IPS DF 6.9 (cell line): Measurements from ENCODE around the gene BAIAP2.

ENCODE experiments used
- DNase-seq: peaks from one replicate; pipeline ENCODE4 v3.0.0-alpha.2; 2013; ENCODE audit warnings: low read depth, low spot score
- H3K27ac ChIP-seq: one replicate; pipeline ENCODE4 v1.5.1; 2013; ENCODE audit warnings: low read length, control low read depth
- H3K27me3 ChIP-seq: 2 replicates; pipeline ENCODE4 v1.6.1; 2013; ENCODE audit warnings: mild to moderate bottlenecking, low read length; ENCODE audit not compliant: control insufficient read depth, insufficient read depth
- H3K36me3 ChIP-seq: 2 replicates; pipeline ENCODE4 v1.6.1; 2013; ENCODE audit warnings: low read length; ENCODE audit not compliant: control insufficient read depth, insufficient read depth
- H3K4me1 ChIP-seq: 2 replicates; pipeline ENCODE4 v1.6.1; 2013; ENCODE audit warnings: low read length; ENCODE audit not compliant: control insufficient read depth, insufficient read depth
- H3K4me3 ChIP-seq: 2 replicates; pipeline ENCODE4 v1.5.1; 2013; ENCODE audit warnings: mild to moderate bottlenecking, low read length
- H3K9me3 ChIP-seq: 2 replicates; pipeline ENCODE4 v1.6.1; 2013; ENCODE audit warnings: low read length, inconsistent platforms; ENCODE audit not compliant: control insufficient read depth, insufficient read depth
- WGBS: extraction: QIAGEN DNeasy Blood & Tissue Kit; methylation state at CpG from one replicate; pipeline ENCODE4 v1.1.7; 2013; ENCODE audit warnings: mixed read lengths, missing lambda C conversion rate; ENCODE audit not compliant: insufficient read length, insufficient coverage; 5-methylcytosine and 5-hydroxymethylcytosine counted together

BAIAP2 gene

GRCh38 chr17:81128774-81129173 lies 93.8 kb downstream of the BAIAP2 start:
- WGBS, result no CpG with 5 or more reads among the region's 23 CpGs
- Histone ChIP-seq H3K27me3 (no peaks in the 10 kb centered on the region), H3K4me3 (no peak overlapping the region), H3K9me3 (no peaks in the 10 kb centered on the region), H3K36me3 (no peaks in the 10 kb centered on the region), H3K27ac (no peak overlapping the region), H3K4me1 (no peaks in the 10 kb centered on the region; the same call in 1 of the 2 replicates)
- DNase-seq, result no peak

DNA sequence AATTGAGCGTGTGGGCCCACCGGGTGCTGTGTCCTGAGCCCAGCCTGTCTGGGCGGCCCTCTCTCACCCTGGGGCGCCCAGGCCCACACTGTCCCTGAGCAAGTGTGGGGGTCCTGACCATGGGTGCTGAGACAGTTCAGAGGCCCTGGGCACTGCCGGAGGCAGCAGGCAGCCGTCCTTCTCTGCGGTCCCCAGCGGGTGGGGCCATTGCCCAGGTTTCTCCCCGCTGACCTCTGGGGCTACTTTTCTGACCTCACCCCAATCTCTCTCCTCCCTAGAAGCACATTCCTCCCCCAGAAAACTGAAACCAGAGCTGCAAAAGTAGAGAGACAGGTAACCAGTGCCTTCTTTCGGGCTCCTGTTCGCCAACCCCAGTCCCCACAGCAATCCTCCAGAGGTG lies 94.3 kb downstream of the BAIAP2 start:
- Histone ChIP-seq H3K4me3 (no peak overlapping the region), H3K27me3 (no peaks in the 10 kb centered on the region), H3K9me3 (no peaks in the 10 kb centered on the region), H3K27ac (no peak overlapping the region), H3K36me3 (no peaks in the 10 kb centered on the region), H3K4me1 (no peaks in the 10 kb centered on the region; the same call in 1 of the 2 replicates)
- WGBS, result no CpG with 5 or more reads among the region's 11 CpGs
- DNase-seq, result no peak

GRCh38 chr17:81129711-81130367 lies 94.9 kb downstream of the BAIAP2 start:
- no peak overlapping the region for H3K4me3 ChIP-seq
- DNase-seq, result no peak
- H3K9me3 ChIP-seq, result no peaks in the 10 kb centered on the region
- H3K27ac ChIP-seq, result no peak overlapping the region
- no peaks in the 10 kb centered on the region; the same call in 1 of the 2 replicates for H3K4me1 ChIP-seq
- H3K36me3 ChIP-seq, result no peaks in the 10 kb centered on the region
- no CpG with 5 or more reads among the region's 14 CpGs for WGBS
- no peaks in the 10 kb centered on the region for H3K27me3 ChIP-seq

DNA sequence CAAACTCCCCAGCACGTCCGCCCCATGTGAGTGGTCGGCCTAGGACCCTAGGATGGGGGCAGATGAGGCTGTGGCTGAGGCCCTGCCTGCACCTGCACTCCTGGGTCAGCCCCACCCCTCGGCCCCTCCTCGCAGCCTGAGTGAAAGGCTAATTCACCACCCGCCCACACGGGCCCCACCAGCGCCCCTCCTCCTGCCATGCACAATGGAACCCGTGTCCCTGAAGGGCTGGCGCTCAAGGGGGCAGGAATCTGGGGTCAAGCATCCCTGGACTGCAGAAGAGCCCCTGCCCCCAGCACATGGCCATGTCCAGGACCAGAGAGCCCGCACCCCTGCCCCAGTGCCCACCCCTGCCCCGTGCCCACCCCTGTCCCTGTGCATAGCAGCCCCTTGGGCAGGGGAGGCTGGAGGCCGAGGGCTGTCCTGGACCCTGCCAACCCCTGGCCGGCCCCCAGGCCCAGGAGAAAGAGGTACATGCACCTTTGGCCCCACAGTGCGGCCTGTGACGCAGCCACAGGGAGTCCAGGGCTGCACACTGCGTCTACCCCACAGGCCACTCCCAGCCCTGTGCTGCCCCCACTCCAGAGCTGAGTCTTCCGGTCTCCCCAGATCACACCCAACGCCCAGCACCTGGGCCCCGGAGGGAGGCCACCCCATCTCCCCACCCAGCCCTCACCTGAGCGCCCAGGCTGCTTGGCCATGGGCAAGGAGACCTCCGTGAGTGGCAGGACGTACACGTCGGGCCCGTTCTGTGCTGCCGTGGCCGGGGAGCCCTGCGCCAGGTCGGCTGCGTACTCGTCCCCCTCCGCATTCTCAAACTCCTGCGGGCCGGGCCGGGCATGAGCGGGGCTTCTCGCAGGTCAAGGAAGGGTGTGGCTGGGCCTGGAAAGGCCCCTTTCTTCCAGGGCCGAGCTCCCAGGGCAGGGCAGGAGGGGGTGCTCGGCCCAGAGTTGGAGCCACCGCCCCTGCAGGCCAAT lies 95.7 kb downstream of the BAIAP2 start:
- no peak for DNase-seq
- no peaks in the 10 kb centered on the region; the same call in 1 of the 2 replicates for H3K4me1 ChIP-seq
- no peaks in the 10 kb centered on the region for H3K27me3 ChIP-seq
- no peaks in the 10 kb centered on the region for H3K9me3 ChIP-seq
- WGBS, result no CpG with 5 or more reads among the region's 41 CpGs
- H3K36me3 ChIP-seq, result no peaks in the 10 kb centered on the region
- H3K4me3 ChIP-seq, result no peak overlapping the region
- H3K27ac ChIP-seq, result no peak overlapping the region

GRCh38 chr17:81131486-81132196 lies 96.7 kb downstream of the BAIAP2 start:
- no peak for DNase-seq
- WGBS, result no CpG with 5 or more reads among the region's 14 CpGs
- H3K4me3 ChIP-seq, result no peak overlapping the region; the same call in 1 of the 2 replicates
- no peaks in the 10 kb centered on the region for H3K9me3 ChIP-seq
- no peaks in the 10 kb centered on the region for H3K27me3 ChIP-seq
- no peaks in the 10 kb centered on the region for H3K36me3 ChIP-seq
- no peak overlapping the region for H3K27ac ChIP-seq
- H3K4me1 ChIP-seq, result no peaks in the 10 kb centered on the region; the same call in 1 of the 2 replicates

DNA sequence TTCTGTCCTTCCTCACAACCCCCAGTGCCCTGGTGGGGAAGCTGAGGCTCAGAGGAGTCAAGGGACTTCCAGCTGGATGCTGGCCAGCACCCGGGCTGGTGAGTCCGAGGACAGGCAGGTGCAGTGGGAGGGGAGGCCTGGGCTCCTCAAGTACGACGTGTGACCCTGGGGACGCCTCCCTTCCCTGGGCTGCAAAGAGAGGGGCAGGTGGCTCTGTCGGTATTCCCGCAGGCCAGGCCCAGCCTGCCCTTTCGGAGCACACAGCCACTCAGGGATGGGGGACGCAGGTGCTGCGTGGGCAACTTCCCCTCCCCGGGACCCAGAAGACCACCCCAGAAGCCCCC lies 97.2 kb downstream of the BAIAP2 start:
- no CpG with 5 or more reads among the region's 11 CpGs for WGBS
- Histone ChIP-seq H3K27me3 (no peaks in the 10 kb centered on the region), H3K4me1 (no peaks in the 10 kb centered on the region; the same call in 1 of the 2 replicates), H3K9me3 (no peaks in the 10 kb centered on the region), H3K4me3 (no peak overlapping the region), H3K27ac (no peak overlapping the region), H3K36me3 (no peaks in the 10 kb centered on the region)
- no peak for DNase-seq

DNA sequence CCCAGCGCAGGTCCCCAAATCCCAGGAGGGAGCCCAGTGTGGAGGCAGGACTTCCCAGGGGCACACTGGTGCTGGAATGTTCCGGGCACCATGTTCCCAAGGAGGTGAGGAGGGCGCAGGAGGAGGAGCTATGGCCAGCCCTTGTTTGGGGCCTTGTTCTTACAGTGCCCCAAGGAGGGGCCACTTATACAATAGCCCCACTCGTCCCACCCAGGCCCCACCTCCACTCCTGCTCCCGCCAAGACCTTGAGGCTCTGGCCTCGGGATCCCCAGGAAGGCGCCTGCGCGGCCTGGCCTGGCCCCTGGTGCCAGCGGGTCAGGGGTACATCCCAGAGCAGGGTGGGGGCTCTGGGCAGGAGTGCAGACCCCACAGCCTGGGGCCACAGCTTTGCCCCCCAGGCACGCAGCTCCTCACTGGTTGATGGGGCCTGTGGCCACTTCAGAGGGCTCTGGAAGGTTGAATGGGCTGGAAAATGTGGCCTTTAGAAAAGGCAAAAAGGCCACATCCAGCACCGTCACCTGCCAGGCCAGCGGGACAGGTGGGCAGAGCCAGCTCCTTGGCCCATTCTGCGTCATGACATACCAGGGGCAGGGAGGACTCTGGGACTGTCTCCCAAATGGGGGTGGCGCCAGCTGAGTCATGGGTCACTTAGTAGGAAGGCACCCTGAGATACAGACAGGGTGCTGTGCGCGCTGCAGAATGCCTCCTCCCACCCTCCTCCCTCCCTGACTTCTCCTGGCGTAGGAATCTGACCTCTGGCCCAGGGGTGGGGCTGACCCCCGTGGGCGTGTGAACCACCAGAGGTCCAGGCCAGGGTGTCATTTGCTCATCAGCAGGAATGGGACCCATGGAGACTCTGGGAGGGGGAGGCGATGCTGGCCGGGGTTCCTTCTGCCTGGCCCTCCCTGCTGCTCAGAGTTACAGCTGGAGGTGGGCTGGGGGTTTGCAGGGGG lies 98.1 kb downstream of the BAIAP2 start:
- Histone ChIP-seq H3K4me1 (no peaks in the 10 kb centered on the region; the same call in 1 of the 2 replicates), H3K27ac (no peak overlapping the region), H3K9me3 (no peaks in the 10 kb centered on the region), H3K27me3 (no peaks in the 10 kb centered on the region), H3K4me3 (no peak overlapping the region), H3K36me3 (no peaks in the 10 kb centered on the region)
- no CpG with 5 or more reads among the region's 22 CpGs for WGBS
- no peak for DNase-seq

DNA sequence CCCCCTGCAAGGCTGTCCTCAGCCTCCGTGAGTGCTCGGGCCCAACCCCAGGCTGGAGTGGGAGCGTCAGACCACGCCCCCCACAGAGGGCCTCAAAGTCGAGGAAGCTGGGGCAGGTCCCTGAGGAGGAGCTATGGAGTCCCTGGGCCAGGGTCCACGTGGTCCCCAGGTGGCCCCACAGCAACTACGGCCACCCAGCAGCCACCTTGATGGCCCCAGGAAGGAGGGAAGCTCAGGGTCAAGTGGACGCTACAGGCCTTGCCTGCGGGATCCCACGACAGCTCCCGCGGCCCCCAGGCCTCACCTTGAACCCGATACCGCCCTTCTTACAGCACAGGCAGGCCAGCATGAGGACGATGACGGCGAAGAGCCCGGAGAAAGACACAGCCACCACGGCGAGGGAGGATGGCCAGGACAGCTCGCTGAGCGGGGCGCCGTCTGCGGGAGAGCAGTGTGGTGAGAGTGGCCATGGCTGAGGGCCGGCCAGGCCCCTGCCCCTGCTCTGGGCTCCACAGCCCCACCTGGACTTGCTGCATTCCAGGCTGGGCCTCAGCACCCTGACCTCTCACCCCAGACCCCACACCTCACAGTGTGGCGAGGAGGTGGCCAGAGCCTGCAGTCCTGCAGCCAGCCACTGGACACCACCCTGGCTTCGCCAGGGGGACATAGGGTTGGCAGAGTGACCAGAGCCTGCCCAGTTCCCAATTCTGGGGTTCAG lies 99.3 kb downstream of the BAIAP2 start:
- H3K4me1 ChIP-seq, result peaks cover 1% of the 10 kb centered on the region; the same call in 1 of the 2 replicates
- no peak overlapping the region for H3K27ac ChIP-seq
- H3K36me3 ChIP-seq, result no peaks in the 10 kb centered on the region
- no peak for DNase-seq
- H3K27me3 ChIP-seq, result no peaks in the 10 kb centered on the region
- WGBS, result no CpG with 5 or more reads among the region's 28 CpGs
- no peaks in the 10 kb centered on the region for H3K9me3 ChIP-seq
- no peak overlapping the region for H3K4me3 ChIP-seq

GRCh38 chr17:81135505-81136278 lies 100.7 kb downstream of the BAIAP2 start:
- H3K27ac ChIP-seq, result no peak overlapping the region
- no peak overlapping the region for H3K4me3 ChIP-seq
- no CpG with 5 or more reads among the region's 28 CpGs for WGBS
- H3K27me3 ChIP-seq, result no peaks in the 10 kb centered on the region
- no peaks in the 10 kb centered on the region for H3K36me3 ChIP-seq
- peaks cover 1% of the 10 kb centered on the region; the same call in 1 of the 2 replicates for H3K4me1 ChIP-seq
- DNase-seq, result no peak
- no peaks in the 10 kb centered on the region for H3K9me3 ChIP-seq
